Raji (cell line): ENCODE results near the gene DGKH.

ENCODE experiments used
- POLR2A ChIP-seq: IDR thresholded peaks from 2 replicates; pipeline ENCODE4 v1.6.1; 2011; ENCODE audit warnings: low read depth, low read length, control low read depth; ENCODE audit not compliant: insufficient read depth

The DGKH gene

GRCh38 chr13:42110410-42111155 lies 62.1 kb downstream of the DGKH start:
- TF ChIP-seq POLR2A = no peak

- no peak for TF ChIP-seq POLR2A
These were observed 64.4 kb downstream of the DGKH start for GRCh38 chr13:42112864-42113263.

GRCh38 chr13:42113478-42113877 lies 65.0 kb downstream of the DGKH start:
- no peak for TF ChIP-seq POLR2A

- TF ChIP-seq POLR2A = no peak
These were observed 65.8 kb downstream of the DGKH start for GRCh38 chr13:42114278-42114677.

GRCh38 chr13:42114912-42115311 lies 66.5 kb downstream of the DGKH start:
- no peak for TF ChIP-seq POLR2A

GRCh38 chr13:42116225-42116624 lies 67.8 kb downstream of the DGKH start:
- no peak for TF ChIP-seq POLR2A

GRCh38 chr13:42119041-42119440 lies 70.6 kb downstream of the DGKH start:
- no peak for TF ChIP-seq POLR2A

- TF ChIP-seq POLR2A = no peak
These were observed 71.4 kb downstream of the DGKH start for GRCh38 chr13:42119875-42120274.

GRCh38 chr13:42123600-42123999 lies 75.2 kb downstream of the DGKH start:
- TF ChIP-seq POLR2A = no peak

- TF ChIP-seq POLR2A = no peak
These were observed 76.6 kb downstream of the DGKH start for GRCh38 chr13:42125046-42125445.

GRCh38 chr13:42127047-42127446 lies 78.6 kb downstream of the DGKH start:
- TF ChIP-seq POLR2A = no peak

GRCh38 chr13:42129033-42129432 lies 80.6 kb downstream of the DGKH start:
- TF ChIP-seq POLR2A = no peak

- TF ChIP-seq POLR2A = no peak
These were observed 88.1 kb downstream of the DGKH start for GRCh38 chr13:42136518-42136917.

GRCh38 chr13:42137856-42138537 lies 89.5 kb downstream of the DGKH start:
- no peak for TF ChIP-seq POLR2A

- no peak for TF ChIP-seq POLR2A
These were observed 92.0 kb downstream of the DGKH start for GRCh38 chr13:42140494-42140893.

GRCh38 chr13:42146359-42146758 lies 97.9 kb downstream of the DGKH start:
- TF ChIP-seq POLR2A = no peak
